ENCODE results near the gene PRR16. TPM values are rescaled to one million over a fixed set of nuclear protein-coding genes. Genes with fewer than 3 reads are reported as not detected.

Gene PRR16
- total RNA-seq, 1 donor from 2014 or later = 0.23 TPM

DNA sequence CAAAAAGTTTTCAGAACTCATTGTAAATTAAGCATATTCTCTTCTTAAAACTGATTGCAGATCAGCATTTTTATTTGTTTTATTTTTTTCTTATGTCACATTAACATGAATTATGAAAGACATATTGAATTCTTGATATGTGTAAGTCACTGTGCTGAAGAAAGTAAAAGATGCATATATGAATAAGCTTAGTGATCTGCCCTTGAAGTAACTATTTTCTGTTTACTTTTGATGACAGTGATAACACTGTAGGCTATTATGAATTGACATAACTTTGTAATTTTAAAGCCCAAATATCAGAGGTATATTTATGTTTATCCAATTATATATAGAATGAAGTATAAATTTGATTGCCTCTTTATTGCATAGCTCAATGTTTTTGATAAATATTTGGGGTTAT lies 8.8 kb downstream of the PRR16 start:
- TF ChIP-seq, protein P1, sequence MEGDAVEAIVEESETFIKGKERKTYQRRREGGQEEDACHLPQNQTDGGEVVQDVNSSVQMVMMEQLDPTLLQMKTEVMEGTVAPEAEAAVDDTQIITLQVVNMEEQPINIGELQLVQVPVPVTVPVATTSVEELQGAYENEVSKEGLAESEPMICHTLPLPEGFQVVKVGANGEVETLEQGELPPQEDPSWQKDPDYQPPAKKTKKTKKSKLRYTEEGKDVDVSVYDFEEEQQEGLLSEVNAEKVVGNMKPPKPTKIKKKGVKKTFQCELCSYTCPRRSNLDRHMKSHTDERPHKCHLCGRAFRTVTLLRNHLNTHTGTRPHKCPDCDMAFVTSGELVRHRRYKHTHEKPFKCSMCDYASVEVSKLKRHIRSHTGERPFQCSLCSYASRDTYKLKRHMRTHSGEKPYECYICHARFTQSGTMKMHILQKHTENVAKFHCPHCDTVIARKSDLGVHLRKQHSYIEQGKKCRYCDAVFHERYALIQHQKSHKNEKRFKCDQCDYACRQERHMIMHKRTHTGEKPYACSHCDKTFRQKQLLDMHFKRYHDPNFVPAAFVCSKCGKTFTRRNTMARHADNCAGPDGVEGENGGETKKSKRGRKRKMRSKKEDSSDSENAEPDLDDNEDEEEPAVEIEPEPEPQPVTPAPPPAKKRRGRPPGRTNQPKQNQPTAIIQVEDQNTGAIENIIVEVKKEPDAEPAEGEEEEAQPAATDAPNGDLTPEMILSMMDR (conservative IDR thresholded peaks at IDR 0.05; ENCODE audit: low read depth, low read length) = no peak
- no peak overlapping the region for H3K4me3 ChIP-seq (ENCODE audit: low read depth, low read length)
- no peak for DNase-seq (ENCODE audit: low read depth)

DNA sequence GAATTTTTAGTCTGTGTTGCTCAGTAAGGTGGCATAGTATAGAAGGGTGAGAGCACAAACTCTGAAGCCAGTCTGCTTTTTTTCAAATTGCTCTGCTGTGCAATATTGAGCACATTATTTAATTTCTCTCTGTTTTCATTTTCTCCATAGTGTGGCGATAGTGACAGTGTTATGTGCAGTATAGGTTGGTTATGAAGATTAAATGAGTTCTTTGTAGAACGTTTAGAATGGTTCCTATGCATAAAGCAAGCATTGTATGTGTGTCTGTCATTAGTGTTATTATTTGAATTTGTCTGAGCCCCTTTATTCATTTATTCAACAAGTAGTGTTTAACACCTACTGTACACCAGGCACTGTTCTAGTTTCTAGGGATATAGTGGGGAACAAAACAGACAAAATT lies 9.2 kb downstream of the PRR16 start:
- TF ChIP-seq, protein P1 (conservative IDR thresholded peaks at IDR 0.05; ENCODE audit: low read depth, low read length) = no peak
- no peak overlapping the region for H3K4me3 ChIP-seq (ENCODE audit: low read depth, low read length)
- DNase-seq (ENCODE audit: low read depth) = no peak

DNA sequence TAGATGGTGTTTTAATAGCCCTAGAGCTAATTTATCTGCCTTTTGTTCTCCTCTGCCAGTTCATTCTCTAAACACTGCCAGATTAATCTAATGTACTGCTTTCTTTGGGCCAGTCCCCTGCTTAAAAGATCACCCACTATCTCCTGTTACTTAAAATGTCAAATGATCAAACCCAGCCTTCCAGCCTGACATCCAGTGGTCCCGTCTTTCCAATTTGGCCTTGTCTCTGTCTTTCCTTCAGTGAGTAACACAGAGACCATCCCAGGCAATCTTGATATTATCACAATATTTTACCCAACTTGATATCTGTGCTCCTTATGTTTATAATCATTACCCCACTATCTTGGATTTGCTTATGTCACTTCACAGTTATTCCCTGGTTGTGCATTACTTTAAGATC lies 12.0 kb downstream of the PRR16 start:
- no peak for DNase-seq (ENCODE audit: low read depth)
- no peak overlapping the region for H3K4me3 ChIP-seq (ENCODE audit: low read depth, low read length)
- TF ChIP-seq, protein P1 (conservative IDR thresholded peaks at IDR 0.05; ENCODE audit: low read depth, low read length) = no peak

DNA sequence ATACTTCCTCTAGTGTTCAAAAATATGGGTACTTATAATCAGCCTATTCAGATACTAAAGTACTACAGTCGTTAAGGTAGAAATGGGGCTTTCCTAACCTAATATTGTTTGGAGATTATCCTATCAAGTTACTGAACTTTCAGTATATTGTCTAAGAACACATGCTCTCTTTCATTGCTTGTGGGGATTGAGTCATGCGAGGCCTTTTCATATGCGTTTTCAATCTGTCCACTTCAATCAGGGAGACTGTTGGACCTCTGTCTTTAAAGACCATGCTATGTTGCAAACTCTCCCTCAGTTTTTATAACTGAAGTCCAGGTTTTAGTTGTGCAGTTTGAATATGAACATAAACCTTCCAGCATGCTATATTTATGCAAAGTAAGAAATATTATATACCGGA lies 15.0 kb downstream of the PRR16 start:
- DNase-seq (ENCODE audit: low read depth) = no peak
- H3K4me3 ChIP-seq (ENCODE audit: low read depth, low read length) = no peak overlapping the region
- TF ChIP-seq, protein P1 (conservative IDR thresholded peaks at IDR 0.05; ENCODE audit: low read depth, low read length) = no peak

DNA sequence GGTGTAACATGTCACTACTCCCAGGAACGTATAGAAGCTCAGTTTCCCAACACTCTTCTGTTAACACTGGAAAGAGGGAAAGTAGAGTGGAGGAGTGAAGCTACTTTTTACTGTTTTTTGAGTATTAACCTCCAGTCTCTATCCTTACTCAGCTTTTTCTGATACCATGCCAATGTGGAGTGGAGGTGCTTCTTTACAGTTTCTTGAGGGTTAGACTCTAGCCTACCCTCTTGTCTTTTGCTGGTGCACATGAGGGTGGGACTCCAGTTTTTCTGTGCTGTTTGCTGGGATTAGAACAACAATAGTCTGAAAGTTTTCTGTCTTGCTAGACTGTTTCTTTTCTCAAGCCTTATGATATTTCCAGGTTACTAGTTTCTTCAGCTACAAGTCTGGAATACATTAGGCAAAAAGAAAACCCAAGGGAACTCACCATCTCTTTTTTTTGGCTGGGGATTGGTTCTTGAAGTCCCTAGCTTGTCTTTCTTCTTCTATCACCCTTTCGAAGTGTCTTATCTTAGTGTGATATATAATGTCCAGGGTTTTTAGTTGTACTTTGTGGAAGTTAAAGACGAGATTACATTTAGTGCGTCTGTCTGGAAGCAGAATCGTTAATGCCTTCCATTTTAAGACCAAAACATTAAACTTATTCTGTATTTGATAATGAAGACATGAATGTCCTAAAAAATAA lies 35.9 kb downstream of the PRR16 start:
- no peak for DNase-seq (ENCODE audit: low read depth)
- TF ChIP-seq, protein P1 (conservative IDR thresholded peaks at IDR 0.05; ENCODE audit: low read depth, low read length) = no peak
- no peak overlapping the region for H3K4me3 ChIP-seq (ENCODE audit: low read depth, low read length)

DNA sequence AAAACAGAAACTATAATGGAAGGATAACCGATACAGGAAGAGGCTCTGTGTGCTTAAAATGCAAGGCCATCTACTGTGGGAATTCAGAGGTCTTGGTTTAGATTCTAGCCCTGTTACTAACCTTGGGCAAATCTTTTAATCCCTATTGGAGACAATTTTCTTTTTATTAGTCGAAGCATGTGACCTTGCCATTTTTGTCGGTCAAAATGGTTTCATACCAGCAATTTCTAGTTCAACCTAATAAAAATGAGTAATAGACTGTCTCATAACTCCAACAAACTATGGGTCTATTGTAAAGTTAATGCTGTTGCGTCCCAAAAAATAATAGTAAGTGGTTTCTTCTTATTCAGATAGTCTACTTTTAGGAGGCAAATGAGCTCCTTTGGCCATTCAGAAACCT lies 38.4 kb downstream of the PRR16 start:
- DNase-seq (ENCODE audit: low read depth) = no peak
- TF ChIP-seq, protein P1 (conservative IDR thresholded peaks at IDR 0.05; ENCODE audit: low read depth, low read length) = no peak
- no peak overlapping the region for H3K4me3 ChIP-seq (ENCODE audit: low read depth, low read length)

DNA sequence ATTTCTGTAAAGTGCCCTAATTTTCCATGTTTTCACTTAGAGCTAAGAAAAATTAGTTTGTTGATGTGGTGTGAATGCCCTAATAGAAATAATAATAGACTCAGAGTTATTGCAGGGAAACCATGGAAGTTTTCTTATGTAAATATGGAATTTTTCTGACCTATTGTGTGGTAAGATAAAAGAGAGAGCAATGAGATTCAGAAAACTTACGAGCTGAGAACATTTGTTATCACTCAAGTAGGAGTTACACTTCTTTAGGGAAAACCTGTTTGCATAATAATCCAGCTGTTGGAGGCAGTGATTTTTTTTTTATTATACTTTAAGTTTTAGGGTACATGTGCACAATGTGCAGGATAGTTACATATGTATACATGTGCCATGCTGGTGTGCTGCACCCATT lies 39.2 kb downstream of the PRR16 start:
- DNase-seq (ENCODE audit: low read depth) = no peak
- TF ChIP-seq, protein P1 (conservative IDR thresholded peaks at IDR 0.05; ENCODE audit: low read depth, low read length) = no peak
- H3K4me3 ChIP-seq (ENCODE audit: low read depth, low read length) = no peak overlapping the region
